SK-N-SH treated with all-trans-retinoic acid at 6 μM for 48 hours (cell line): ENCODE results near the gene SH3RF1.

ENCODE experiments used
- ATAC-seq: fragments of 200-7000 bp; cut with Tn5 transposase; 3 replicates; pipeline ENCODE4 v1.9.1; 2020; ENCODE audit warnings: mild to moderate bottlenecking, moderate library complexity
- ARNTL ChIP-seq: fragments of 450-650 bp; formaldehyde crosslinking; IDR thresholded peaks from 2 replicates; pipeline ENCODE4 v1.5.0; 2020; ENCODE audit warnings: low read depth, mild to moderate bottlenecking, moderate library complexity, borderline replicate concordance
- BACH2 ChIP-seq: fragments of 250-450 bp; sonication (Bioruptor Pico); IDR thresholded peaks from 2 replicates; pipeline ENCODE4 v1.9.0; 2021; ENCODE audit warnings: mild to moderate bottlenecking, borderline replicate concordance
- CSDC2 ChIP-seq: fragments of 250-450 bp; sonication (Bioruptor Pico); IDR thresholded peaks from 2 replicates; pipeline ENCODE4 v1.5.0; 2020; ENCODE audit warnings: mild to moderate bottlenecking, moderate library complexity
- CSRNP3 ChIP-seq: fragments of 250-450 bp; sonication (Bioruptor Pico); IDR thresholded peaks from 2 replicates; pipeline ENCODE4 v1.5.1; 2021; ENCODE audit warnings: mild to moderate bottlenecking, moderate library complexity
- ESRRG ChIP-seq: fragments of 250-450 bp; sonication (Bioruptor Pico); IDR thresholded peaks from 2 replicates; pipeline ENCODE4 v1.6.1; 2021; ENCODE audit warnings: mild to moderate bottlenecking
- ISL1 ChIP-seq: fragments of 250-450 bp; sonication (Bioruptor Pico); IDR thresholded peaks from 2 replicates; pipeline ENCODE4 v2.1.2; 2022; ENCODE audit warnings: mild to moderate bottlenecking, moderate library complexity
- OSR1 ChIP-seq: fragments of 250-450 bp; sonication (Bioruptor Pico); IDR thresholded peaks from 2 replicates; pipeline ENCODE4 v1.8.0; 2022; ENCODE audit warnings: moderate library complexity, mild to moderate bottlenecking, inconsistent platforms
- PATZ1 ChIP-seq: fragments of 250-450 bp; sonication (Bioruptor Pico); IDR thresholded peaks from 2 replicates; pipeline ENCODE4 v1.8.0; 2020; ENCODE audit warnings: mild to moderate bottlenecking, moderate library complexity, borderline replicate concordance
- PPARA ChIP-seq: fragments of 250-450 bp; sonication (Bioruptor Pico); IDR thresholded peaks from 2 replicates; pipeline ENCODE4 v1.5.0; 2020; ENCODE audit warnings: mild to moderate bottlenecking, borderline replicate concordance
- RARB ChIP-seq: fragments of 250-450 bp; sonication (Bioruptor Pico); IDR thresholded peaks from 2 replicates; pipeline ENCODE4 v1.8.0; 2021; ENCODE audit warnings: mild to moderate bottlenecking, moderate library complexity
- SNAI2 ChIP-seq: fragments of 250-450 bp; sonication (Bioruptor Pico); IDR thresholded peaks from 2 replicates; pipeline ENCODE4 v1.5.0; 2020; ENCODE audit warnings: mild to moderate bottlenecking, moderate library complexity
- TCF4 ChIP-seq: fragments of 250-450 bp; sonication (Bioruptor Pico); IDR thresholded peaks from 2 replicates; pipeline ENCODE4 v1.8.0; 2021; ENCODE audit warnings: mild to moderate bottlenecking, moderate library complexity, borderline replicate concordance
- TOX ChIP-seq: fragments of 250-450 bp; sonication (Bioruptor Pico); IDR thresholded peaks from 2 replicates; pipeline ENCODE4 v1.8.0; 2021; ENCODE audit warnings: mild to moderate bottlenecking, moderate library complexity, borderline replicate concordance
- TSHZ2 ChIP-seq: fragments of 250-450 bp; sonication (Bioruptor Pico); IDR thresholded peaks from 2 replicates; pipeline ENCODE4 v1.5.0; 2020; ENCODE audit warnings: mild to moderate bottlenecking, moderate library complexity
- ZC3H10 ChIP-seq: fragments of 250-450 bp; sonication (Bioruptor Pico); IDR thresholded peaks from 2 replicates; pipeline ENCODE4 v1.5.1; 2021; ENCODE audit warnings: mild to moderate bottlenecking, moderate library complexity
- ZFP3 ChIP-seq: fragments of 250-450 bp; sonication (Bioruptor Pico); IDR thresholded peaks from 2 replicates; pipeline ENCODE4 v1.5.0; 2020; ENCODE audit warnings: mild to moderate bottlenecking, moderate library complexity
- ZFP30 ChIP-seq: fragments of 450-650 bp; formaldehyde crosslinking; IDR thresholded peaks from 2 replicates; pipeline ENCODE4 v1.5.0; 2022; ENCODE audit warnings: mild to moderate bottlenecking, moderate library complexity
- ZNF565 ChIP-seq: fragments of 450-650 bp; formaldehyde crosslinking; conservative IDR thresholded peaks from 2 replicates; pipeline ENCODE4 v1.5.0; 2020; ENCODE audit warnings: low read depth, mild to moderate bottlenecking, moderate library complexity
- ZNF70 ChIP-seq: fragments of 450-650 bp; formaldehyde crosslinking; IDR thresholded peaks from 2 replicates; pipeline ENCODE4 v1.5.0; 2020; ENCODE audit warnings: mild to moderate bottlenecking, moderate library complexity
- ZNF8 ChIP-seq: fragments of 450-650 bp; formaldehyde crosslinking; IDR thresholded peaks from 2 replicates; pipeline ENCODE4 v1.5.0; 2020; ENCODE audit warnings: mild to moderate bottlenecking, moderate library complexity
- TF ChIP-seq, protein P1 (sequence below): fragments of 250-450 bp; sonication (Bioruptor Pico); IDR thresholded peaks from 2 replicates; pipeline ENCODE4 v1.5.1; 2020; ENCODE audit warnings: low read depth, mild to moderate bottlenecking, moderate library complexity
- TF ChIP-seq, protein P2 (sequence below): fragments of 250-450 bp; sonication (Bioruptor Pico); IDR thresholded peaks from 2 replicates; pipeline ENCODE4 v1.8.0; 2021; ENCODE audit warnings: low read depth, mild to moderate bottlenecking, moderate library complexity, borderline replicate concordance

The SH3RF1 gene

GRCh38 chr4:169220447-169220846, 50.3 kb downstream of the SH3RF1 start:
- ATAC-seq, result no peak

DNA sequence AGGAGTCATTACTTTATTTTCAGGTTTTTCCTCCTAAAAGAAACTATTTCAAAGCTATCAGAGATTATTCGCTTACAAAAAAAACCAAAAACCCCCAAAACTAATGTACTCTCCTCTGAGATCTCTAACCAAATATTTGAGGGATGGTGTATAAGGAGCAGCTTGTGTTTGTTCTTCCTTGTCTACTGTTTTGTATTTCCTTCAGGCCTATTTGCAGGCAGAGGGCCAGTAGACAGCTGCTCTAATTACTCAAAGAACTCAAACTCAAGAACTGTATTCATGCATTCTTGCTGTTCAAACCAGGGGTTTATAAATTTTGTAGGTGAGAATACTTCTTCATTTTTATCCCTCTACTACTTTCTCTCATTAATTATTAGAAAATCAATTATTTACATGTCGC, 51.3 kb downstream of the SH3RF1 start:
- TF ChIP-seq ZNF70 (no peak), ISL1 (CRISPR knock-in tag) (no peak), ESRRG (no peak), BACH2 (CRISPR knock-in tag) (no peak), CSRNP3 (CRISPR knock-in tag) (no peak), OSR1 (no peak), RARB (CRISPR knock-in tag) (no peak), CSDC2 (CRISPR knock-in tag) (no peak), ZNF8 (CRISPR knock-in tag) (no peak), ZNF565 (CRISPR knock-in tag) (no peak)
- TF ChIP-seq, protein P1, sequence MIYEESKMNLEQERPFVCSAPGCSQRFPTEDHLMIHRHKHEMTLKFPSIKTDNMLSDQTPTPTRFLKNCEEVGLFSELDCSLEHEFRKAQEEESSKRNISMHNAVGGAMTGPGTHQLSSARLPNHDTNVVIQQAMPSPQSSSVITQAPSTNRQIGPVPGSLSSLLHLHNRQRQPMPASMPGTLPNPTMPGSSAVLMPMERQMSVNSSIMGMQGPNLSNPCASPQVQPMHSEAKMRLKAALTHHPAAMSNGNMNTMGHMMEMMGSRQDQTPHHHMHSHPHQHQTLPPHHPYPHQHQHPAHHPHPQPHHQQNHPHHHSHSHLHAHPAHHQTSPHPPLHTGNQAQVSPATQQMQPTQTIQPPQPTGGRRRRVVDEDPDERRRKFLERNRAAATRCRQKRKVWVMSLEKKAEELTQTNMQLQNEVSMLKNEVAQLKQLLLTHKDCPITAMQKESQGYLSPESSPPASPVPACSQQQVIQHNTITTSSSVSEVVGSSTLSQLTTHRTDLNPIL, result no peak
- TF ChIP-seq, protein P2, sequence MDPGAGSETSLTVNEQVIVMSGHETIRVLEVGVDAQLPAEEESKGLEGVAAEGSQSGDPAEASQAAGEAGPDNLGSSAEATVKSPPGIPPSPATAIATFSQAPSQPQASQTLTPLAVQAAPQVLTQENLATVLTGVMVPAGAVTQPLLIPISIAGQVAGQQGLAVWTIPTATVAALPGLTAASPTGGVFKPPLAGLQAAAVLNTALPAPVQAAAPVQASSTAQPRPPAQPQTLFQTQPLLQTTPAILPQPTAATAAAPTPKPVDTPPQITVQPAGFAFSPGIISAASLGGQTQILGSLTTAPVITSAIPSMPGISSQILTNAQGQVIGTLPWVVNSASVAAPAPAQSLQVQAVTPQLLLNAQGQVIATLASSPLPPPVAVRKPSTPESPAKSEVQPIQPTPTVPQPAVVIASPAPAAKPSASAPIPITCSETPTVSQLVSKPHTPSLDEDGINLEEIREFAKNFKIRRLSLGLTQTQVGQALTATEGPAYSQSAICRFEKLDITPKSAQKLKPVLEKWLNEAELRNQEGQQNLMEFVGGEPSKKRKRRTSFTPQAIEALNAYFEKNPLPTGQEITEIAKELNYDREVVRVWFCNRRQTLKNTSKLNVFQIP (CRISPR knock-in tag), result no peak
- TF ChIP-seq, all 23 proteins: peak for 0
- ATAC-seq, result peak; percentile 59; the same call in 2 of the 3 replicates

More at GRCh38 chr4:169220447-169220846, 50.3 kb downstream of the SH3RF1 start:
- TF ChIP-seq ARNTL (no peak), ZFP30 (CRISPR knock-in tag) (no peak), TCF4 (CRISPR knock-in tag) (no peak), OSR1 (no peak), ZFP3 (CRISPR knock-in tag) (no peak), ZNF70 (no peak), ZNF8 (CRISPR knock-in tag) (no peak)
- TF ChIP-seq, all 23 proteins: peak for 0

DNA sequence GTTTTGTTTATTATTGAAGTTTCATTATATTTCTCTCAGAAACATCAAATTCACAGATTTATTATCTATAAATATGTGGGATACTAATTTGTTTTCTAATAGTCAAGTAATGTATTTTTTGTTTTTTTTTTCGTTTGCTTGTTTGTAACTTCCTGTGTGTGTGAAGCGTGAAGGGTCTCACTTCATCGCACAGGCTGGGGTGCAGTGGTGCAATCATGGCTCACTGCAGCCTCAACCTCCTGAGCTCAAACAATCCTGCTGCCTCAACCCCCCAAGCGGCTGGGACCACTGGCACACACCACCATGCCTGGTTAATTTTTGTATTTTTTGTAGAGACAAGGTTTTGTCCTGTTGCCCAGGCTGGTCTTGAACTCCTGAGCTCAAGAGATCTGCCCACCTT, 55.1 kb downstream of the SH3RF1 start:
- ATAC-seq, result no peak
- no peak for TF ChIP-seq ARNTL
- no peak for TF ChIP-seq ZC3H10 (CRISPR knock-in tag)
- TF ChIP-seq TOX (CRISPR knock-in tag), result no peak
- TF ChIP-seq PATZ1 (CRISPR knock-in tag), result no peak
- TF ChIP-seq ZFP30 (CRISPR knock-in tag), result no peak
- no peak for TF ChIP-seq PPARA
- no peak for TF ChIP-seq RARB (CRISPR knock-in tag)
- no peak for TF ChIP-seq ESRRG
- no peak for TF ChIP-seq ZFP3 (CRISPR knock-in tag)
- TF ChIP-seq CSDC2 (CRISPR knock-in tag), result no peak
- TF ChIP-seq SNAI2 (CRISPR knock-in tag), result no peak
- TF ChIP-seq TSHZ2 (CRISPR knock-in tag), result no peak
- no peak for TF ChIP-seq BACH2 (CRISPR knock-in tag)
- TF ChIP-seq ZNF8 (CRISPR knock-in tag), result no peak
